ENCODE results near the gene FCSK. TPM values are rescaled to one million over a fixed set of nuclear protein-coding genes. Genes with fewer than 3 reads are reported as not detected.
A peak's percentile ranks its signal among the peaks of the same experiment; 100 is the strongest.
"Not testable (repeated sequence)": the region's sequence is repeated elsewhere in the genome, so short reads cannot be mapped to it uniquely, and the experiment has no call there.

Gene FCSK
- total RNA-seq, 1 donor from 2014 or later: 6.5 TPM

DNA sequence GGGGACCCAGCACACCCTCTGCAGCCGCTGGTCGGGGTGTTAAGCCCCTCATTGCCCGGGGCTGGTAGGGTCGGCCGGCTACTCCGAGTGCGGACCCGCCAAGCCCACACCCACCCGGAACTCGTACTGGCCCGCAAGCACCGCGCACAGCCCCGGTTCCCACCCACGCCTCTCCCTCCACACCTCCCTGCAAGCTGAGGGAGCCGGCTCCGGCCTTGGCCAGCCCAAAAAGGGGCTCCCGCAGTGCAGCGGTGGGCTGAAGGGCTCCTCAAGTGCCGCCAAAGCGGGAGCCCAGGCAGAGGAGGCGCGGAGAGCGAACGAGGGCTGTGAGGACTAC, 3.4 kb upstream of the FCSK start:
- not testable (repeated sequence) for FAIRE-seq; DNase-seq (ENCODE audit: low spot score in 2 of 2)

DNA sequence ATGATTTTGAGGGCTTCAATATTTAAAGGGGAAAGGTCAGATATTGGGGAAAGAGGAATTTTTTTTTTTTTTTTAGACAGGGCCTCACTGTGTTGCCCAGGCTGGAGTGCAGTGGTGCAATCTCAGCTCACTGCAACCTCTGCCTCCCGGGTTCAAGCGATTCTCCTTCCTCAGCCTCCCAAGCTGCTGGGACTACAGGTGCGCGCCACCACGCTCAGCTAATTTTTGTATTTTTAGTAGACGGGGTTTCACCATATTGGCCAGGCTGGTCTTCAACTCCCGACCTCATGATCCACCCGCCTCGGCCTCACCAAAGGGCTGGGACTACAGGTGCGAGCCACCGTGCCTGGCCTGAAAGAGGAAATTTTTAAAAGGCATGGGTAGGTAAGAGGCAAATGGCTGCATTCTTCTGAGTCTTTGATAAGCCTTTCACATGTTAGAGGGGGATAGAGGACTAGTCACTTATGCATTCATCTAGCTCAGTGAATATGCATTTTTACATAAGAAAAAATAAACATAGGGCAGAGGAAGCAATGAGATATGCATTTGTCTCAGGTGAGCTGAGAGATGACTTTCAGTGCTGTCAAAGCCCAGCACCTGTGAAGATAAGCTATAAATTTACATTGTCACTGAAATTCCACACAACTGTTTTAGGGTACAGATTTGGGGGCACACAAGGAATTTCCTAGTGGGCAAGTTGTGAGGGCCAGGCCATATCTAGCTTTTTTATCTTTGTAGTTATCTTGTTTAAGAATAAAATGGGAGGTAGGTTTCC, 1.1 kb upstream of the FCSK start:
- FAIRE-seq (no peak), DNase-seq (ENCODE audit: low spot score in 2 of 2) (no peak)

DNA sequence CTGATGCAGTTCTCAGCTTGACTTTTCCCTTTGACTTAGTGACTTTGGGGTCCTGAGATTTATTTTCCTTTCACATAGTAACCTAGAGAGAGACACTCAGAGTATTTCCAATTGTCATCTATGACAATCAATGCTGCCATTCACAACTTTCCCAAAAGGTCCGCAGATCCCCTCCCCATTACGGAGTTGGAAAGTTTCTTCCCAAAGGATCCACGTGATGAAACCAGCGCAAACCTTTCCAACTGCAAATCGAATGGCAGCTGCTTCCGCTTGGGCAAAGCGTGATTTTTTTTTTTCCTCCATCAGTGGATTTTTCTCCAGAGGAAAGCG, 538 bp upstream of the FCSK start:
- no peak for FAIRE-seq

DNA sequence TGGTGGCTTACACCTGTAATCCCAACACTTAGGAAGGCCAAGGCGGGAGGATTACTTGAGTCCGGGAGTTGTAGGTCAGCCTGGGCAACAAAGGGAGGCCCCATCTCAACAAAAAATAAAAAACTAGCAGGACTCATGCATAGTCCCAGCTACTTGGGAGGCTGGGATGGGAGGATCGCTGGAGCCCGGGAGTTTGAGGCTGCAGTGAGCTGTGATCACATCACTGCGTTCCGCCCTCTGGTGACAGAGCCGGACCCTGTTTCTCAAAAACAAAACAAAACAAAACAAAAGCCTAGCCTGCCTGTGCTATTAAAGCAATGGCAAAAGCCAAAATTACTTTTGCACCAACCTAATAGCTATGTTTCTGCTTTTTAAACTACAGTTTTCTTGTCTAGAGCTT, 1.5 kb downstream of the FCSK start:
- DNase-seq (ENCODE audit: low spot score in 2 of 2) (no peak), FAIRE-seq (no peak)

More for the DNA sequence above, 538 bp upstream of the FCSK start:
- DNase-seq (ENCODE audit: low spot score in 2 of 2): no peak

DNA sequence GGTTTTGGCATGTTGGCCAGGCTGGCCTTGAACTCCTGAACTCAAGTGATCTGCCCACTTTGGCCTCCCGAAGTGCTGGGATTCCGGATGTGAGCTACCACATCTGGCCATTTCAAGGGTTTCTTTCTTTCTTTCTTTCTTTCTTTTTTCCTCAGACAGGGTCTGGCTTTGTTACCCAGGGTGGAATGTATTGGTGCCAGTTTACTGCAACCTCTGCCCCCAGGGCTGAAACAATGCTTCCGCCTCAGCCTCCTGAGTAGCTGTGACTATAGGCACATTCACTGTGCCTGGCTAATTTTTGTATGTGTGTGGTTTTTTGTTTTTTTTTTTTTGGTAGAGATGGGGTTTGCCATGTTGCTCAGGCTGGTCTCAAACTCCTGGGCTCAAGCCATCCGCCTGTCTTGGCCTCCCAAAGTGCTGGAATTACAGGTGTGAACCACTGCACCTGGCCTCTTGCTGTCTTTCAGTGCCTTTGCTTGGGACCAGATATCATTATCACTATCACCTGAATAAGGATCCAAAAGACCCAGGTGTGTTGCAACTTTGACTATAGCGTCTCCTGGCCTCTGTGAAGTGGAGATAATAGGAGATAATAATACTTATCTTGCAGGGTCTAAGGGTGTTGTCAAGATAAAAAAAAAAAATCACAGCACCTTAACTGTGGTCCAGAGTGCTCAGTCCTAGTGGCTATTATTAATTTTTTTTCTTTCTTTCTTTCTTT, 3.2 kb downstream of the FCSK start:
- FAIRE-seq: no peak
- DNase-seq (ENCODE audit: low spot score in 2 of 2): no peak

DNA sequence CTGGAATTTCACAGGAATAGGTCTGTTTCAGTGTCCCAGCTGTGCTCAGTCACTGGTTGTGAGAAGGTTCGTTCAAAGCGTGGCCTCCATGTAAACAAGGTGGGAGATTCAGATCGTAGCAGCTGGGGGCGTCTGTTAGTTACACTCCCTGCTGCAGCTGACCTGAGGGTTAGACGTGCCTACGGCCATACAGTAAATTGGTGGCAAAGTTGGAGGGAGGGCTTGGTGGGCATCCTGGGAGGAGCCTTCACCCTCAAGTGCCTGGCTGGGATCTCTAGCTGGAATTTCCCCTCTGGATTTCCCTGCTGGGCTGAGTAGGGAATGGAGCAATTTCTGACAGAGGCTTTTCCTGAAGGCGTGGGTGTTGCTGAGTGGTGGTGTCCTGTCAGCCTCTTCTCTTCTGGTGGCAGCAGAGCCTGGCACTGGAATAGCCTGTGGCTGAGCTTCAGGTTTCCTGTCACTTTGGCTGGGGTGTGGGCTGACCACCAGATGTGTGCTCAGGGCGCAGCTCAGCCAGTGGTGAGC, 6.4 kb downstream of the FCSK start:
- no peak for FAIRE-seq
- no peak for DNase-seq (ENCODE audit: low spot score in 2 of 2)

DNA sequence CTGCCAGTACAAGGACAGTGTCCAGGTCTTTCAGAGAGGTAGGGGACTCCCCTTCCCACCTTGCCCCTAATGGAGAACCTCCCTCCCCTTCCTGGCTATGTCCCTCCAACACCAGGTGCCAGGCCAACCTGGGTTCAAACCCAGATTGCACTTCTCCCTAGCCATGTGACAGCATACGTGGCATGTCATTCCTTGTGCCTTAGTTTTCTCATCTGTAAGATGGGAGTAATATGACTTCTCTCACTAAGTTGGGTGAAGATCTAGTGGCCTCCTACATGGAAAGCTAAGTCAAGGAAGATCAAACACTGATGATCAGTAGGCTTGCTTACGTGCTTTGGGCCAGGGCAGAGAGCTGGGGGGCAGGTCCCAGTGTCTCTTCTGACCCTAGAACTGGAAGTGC, 8.8 kb downstream of the FCSK start:
- no peak for FAIRE-seq
- DNase-seq (ENCODE audit: low spot score in 2 of 2): no peak

DNA sequence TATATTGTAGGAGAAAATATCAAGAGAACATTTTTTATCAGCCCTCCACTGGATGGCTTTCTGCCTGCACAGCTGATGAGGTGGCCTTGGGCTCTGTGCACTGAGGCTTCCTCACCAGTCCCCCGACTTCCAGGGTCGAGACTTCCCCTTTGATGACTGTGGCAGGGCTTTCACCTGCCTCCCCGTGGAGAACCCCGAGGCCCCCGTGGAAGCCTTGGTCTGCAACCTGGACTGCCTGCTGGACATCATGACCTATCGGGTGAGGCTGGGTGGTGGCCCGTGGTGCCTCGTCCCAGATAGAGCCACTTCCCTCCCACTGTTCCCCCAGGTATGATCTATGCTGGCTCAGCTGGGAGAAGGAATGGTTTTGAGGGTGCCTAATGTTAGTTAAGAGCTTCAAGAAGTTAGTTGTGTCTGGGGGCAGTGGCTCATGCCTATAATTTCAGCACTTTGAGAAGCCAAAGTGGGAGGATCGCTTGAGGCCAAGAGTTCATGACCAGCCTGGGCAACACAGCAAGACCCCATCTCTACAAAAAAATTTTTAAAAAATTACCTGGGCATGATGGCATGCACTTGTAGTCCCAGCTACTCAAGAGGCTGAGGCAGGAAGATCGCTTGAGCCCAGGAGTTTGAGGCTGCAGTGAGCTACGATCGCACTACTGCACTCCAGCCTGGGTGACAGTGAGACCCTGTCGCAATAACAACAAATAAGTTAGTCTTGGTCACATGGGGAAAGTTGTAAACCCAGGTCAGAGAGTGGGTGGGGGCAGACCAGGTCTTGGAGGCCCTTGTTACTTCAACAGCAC, 11.8 kb downstream of the FCSK start:
- DNase-seq (ENCODE audit: low spot score in 2 of 2) (no peak), FAIRE-seq (no peak)

DNA sequence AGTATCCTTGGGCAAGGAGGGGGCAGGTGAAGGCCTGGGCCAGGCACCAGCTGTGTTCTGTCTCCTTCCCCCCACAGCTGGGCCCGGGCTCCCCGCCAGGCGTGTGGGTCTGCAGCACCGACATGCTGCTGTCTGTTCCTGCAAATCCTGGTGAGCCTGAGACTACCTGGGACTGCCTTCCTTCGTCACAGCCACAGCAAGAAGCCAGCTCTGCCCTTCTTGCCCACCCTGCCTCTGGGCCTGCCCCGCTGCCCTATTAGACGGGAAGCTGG, 12.3 kb downstream of the FCSK start:
- no peak for FAIRE-seq

DNA sequence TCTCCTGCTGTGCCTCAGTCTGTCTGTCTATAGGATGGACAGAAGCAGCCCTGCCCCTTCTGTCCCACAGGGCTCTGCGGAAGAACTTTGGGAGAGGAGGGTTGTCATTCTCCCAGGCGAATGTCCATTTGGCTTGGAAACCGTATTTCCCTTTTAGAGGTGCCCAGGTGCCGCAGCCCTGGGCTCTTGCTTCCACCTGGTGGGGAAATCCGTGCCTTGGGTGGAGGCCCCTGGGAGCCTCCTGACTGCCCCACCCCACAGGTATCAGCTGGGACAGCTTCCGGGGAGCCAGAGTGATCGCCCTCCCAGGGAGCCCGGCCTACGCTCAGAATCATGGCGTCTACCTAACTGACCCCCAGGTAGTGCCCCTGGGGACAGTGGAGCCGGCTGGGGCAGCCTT, 12.7 kb downstream of the FCSK start:
- DNase-seq (ENCODE audit: low spot score in 2 of 2): no peak
- FAIRE-seq: no peak

More for the DNA sequence above, 12.3 kb downstream of the FCSK start:
- DNase-seq (ENCODE audit: low spot score in 2 of 2): no peak

DNA sequence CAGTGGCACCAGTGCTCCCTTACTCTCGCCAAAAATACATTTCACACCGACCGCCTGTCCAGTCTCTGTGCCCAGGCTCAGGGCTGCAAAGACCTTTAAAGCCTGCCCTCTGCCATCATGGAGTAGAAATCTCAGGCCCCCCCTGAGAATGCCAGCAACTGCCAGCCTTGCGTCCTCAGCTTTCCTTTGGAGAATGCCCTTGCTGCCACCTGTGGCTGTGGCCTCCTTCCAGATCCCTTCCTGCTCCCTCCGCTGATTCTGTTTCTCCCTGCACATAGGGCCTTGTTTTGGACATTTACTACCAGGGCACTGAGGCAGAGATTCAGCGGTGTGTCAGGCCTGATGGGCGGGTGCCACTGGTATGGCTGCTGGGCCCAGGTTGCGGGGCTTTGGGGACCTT, 13.2 kb downstream of the FCSK start:
- FAIRE-seq (no peak), DNase-seq (ENCODE audit: low spot score in 2 of 2) (no peak)

DNA sequence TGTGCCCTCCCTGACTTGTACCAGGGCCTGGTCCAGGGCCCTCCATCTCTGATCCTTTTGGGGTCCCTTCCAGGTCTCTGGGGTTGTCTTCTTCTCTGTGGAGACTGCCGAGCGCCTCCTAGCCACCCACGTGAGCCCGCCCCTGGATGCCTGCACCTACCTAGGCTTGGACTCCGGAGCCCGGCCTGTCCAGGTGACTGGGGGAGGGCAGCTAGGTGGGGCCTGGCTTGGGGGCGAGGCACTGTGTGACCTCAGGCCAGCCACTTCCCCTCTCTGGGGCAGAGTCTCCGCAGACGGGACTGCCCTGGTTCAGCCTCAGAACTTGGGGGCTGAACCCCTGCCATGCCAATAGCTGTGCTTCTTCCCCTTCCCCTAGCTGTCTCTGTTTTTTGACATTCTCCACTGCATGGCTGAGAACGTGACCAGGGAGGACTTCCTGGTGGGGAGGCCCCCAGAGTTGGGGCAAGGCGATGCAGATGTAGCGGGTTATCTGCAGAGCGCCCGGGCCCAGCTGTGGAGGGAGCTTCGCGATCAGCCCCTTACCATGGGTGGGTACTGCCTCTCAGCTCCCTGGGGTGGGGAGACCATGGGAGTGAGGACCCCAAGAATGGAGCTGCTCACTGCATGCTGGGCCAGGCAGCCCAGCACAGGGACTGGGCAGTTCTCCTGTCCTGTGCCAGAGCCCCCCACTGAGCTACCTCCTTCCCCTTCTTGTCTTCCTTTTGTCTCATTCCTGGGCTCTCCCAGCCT, 14.6 kb downstream of the FCSK start:
- FAIRE-seq: no peak
- no peak for DNase-seq (ENCODE audit: low spot score in 2 of 2)

DNA sequence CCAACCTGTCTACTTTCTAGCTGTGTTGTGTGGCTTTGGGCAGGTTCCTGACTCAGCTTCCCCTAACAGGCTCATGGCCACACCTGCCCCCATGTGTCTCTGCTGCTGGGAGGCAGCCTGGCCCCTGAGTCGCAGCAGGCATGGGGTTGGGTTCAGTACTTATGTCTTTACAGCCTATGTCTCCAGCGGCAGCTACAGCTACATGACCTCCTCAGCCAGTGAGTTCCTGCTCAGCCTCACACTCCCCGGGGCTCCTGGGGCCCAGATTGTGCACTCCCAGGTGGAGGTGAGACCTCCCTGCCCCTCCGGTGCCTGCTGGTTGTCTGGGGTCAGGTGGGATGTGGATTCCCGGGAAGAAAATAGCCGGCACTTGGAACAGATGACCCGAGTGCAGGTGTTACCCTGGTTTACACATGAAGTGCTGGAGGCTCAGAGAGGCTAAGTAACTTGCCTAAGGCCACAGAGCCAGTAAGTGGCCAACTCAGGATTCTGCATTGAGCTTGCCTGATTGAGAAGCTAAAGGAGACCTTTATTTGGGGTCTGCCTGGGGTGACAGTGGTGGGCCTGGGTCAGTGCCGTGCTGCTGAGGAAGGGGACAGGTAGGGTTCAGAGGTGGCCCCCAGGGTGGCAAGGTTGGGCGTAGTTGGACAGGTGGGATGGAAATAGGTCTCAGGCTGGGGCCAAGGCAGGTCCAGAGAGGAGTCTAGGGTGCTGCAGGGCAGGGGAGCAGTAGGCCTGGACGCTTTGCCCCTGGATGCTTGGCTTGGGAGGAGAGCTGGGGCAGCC, 15.9 kb downstream of the FCSK start:
- FAIRE-seq: no peak

DNA sequence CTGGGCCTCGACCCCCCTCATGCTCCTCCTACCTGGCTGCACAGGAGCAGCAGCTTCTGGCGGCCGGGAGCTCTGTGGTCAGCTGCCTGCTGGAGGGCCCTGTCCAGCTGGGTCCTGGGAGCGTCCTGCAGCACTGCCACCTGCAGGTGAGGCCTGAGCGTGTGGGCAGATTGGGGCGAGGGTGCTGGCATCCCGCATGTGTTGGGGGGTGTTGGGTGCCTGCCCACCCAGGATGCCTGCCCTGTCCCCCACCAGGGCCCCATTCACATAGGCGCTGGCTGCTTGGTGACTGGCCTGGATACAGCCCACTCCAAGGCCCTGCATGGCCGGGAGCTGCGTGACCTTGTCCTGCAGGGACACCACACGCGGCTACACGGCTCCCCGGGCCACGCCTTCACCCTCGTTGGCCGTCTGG, 16.5 kb downstream of the FCSK start:
- FAIRE-seq: no peak
- peak in 1 of 2 donors; percentile 68 for DNase-seq (ENCODE audit: low spot score in 2 of 2)

More for the DNA sequence above, 15.9 kb downstream of the FCSK start:
- peak in 1 of 2 donors; percentile 10 for DNase-seq (ENCODE audit: low spot score in 2 of 2)

DNA sequence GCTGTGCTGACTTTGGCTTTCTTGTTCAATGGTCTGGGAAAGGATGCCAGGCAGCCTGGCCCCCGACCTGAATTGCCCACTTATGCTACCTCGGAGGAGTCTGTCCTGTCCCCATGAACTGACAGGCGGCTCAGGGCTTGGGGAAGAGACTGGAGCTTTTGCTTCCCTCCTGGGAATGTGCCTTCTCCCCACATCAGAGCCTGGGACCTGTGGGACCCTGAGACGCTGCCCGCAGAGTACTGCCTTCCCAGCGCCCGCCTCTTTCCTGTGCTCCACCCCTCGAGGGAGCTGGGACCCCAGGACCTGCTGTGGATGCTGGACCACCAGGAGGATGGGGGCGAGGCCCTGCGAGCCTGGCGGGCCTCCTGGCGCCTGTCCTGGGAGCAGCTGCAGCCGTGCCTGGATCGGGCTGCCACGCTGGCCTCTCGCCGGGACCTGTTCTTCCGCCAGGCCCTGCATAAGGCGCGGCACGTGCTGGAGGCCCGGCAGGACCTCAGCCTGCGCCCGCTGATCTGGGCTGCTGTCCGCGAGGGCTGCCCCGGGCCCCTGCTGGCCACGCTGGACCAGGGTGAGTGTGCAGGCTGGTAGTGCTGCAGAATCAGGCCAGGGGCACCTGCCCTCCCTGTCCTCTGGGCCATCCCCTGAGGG, 18.5 kb downstream of the FCSK start:
- FAIRE-seq: no peak
- no peak for DNase-seq (ENCODE audit: low spot score in 2 of 2)

DNA sequence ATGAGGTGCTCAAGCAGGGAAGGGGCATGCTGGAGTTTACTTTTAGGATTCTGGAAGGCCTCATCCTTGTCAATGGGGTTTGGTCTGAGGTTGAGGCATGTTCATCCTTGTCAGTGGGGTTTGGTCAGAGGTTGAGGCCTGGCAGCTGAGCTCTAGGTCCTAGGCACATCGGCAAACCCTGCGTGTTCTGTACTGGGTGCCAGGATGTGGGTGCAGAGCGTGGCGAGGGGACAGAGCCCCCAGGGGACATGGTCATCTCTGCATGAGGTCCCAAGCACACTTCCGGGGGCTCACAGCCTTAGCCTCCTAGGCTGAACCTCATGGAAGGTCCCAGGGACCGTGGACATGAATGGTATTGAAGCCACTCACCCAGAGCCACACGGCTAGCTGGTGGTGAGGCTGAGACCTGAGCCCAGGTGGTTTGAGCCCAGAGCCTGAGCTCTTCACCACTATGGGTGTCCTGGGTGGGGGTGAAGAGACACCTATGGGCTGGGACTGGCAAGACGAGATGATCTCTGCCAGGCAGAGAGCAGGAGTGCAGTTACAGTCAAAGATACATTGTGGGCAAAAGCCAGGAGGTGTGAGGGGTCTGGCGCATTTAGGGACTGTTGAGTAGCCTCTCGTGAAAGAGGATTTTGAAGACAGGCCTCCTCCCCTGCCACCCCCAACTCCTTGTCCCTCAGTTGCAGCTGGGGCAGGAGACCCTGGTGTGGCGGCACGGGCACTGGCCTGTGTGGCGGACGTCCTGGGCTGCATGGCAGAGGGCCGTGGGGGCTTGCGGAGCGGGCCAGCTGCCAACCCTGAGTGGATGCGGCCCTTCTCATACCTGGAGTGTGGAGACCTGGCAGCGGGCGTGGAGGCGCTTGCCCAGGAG, 19.3 kb downstream of the FCSK start:
- DNase-seq (ENCODE audit: low spot score in 2 of 2) (no peak), FAIRE-seq (no peak)

DNA sequence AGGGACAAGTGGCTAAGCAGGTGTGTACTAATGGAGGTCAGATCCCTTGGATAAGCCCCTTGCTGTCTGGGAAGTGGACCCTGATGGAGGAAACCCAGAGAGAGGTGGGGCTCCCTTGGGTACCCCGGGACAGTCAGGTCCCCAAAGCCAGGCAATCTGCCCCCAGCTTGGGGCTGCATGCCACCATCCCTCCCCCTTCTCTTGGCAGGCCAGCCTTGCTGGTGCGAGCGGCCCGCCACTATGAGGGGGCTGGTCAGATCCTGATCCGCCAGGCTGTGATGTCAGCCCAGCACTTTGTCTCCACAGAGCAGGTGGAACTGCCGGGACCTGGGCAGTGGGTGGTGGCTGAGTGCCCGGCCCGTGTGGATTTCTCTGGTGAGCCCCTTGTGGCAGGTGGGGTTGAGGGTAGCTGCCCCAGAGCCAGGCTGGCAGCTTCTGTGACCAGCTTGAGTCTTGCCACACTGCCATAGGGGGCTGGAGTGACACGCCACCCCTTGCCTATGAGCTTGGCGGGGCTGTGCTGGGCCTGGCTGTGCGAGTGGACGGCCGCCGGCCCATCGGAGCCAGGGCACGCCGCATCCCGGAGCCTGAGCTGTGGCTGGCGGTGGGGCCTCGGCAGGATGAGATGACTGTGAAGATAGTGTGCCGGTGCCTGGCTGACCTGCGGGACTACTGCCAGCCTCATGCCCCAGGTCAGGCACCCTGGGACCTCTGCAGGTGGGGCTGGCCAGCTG, 20.1 kb downstream of the FCSK start:
- FAIRE-seq (no peak), DNase-seq (ENCODE audit: low spot score in 2 of 2) (peak in 1 of 2 donors; percentile 15)

Data from frontal cortex (tissue), 4 donors.